HepG2 (cell line): ENCODE results near the gene TUBA8. TPM values are rescaled to one million over a fixed set of nuclear protein-coding genes. Genes with fewer than 3 reads are reported as not detected.

Experiments
- AGO2 ChIP-seq: fragments of 200-400 bp; formaldehyde crosslinking; optimal IDR thresholded peaks from 2 replicates; pipeline ENCODE3; 2017; ENCODE audit warnings: mild to moderate bottlenecking, low read depth, low read length, moderate library complexity
- ATAD3A ChIP-seq: sonication (generic); formaldehyde crosslinking; IDR thresholded peaks from 2 replicates; pipeline ENCODE4 v1.4.0; 2020; ENCODE audit warnings: missing genetic modification reagents
- ATRX ChIP-seq: sonication (generic); formaldehyde crosslinking; IDR thresholded peaks from 2 replicates; pipeline ENCODE4 v1.4.0; 2020; ENCODE audit warnings: missing genetic modification reagents, borderline replicate concordance
- CCAR2 ChIP-seq: fragments of 200-400 bp; formaldehyde crosslinking; optimal IDR thresholded peaks from 2 replicates; pipeline ENCODE3; 2018; ENCODE audit warnings: low read depth, mild to moderate bottlenecking, low read length, moderate library complexity
- CERS6 ChIP-seq: sonication (generic); formaldehyde crosslinking; IDR thresholded peaks from 2 replicates; pipeline ENCODE4 v1.5.0; 2020; ENCODE audit warnings: missing genetic modification reagents
- DNMT3B ChIP-seq: conservative IDR thresholded peaks from 2 replicates; pipeline ENCODE4 v1.6.1; 2016; ENCODE audit warnings: missing biosample characterization, control low read depth
- EED ChIP-seq: sonication (generic); formaldehyde crosslinking; IDR thresholded peaks from 2 replicates; pipeline ENCODE4 v1.5.0; 2020; ENCODE audit warnings: mild to moderate bottlenecking, missing genetic modification reagents
- ERF ChIP-seq: IDR thresholded peaks from 2 replicates; pipeline ENCODE4 v1.6.1; 2018; ENCODE audit warnings: missing biosample characterization, missing genetic modification reagents
- HNRNPL ChIP-seq: fragments of 200-400 bp; formaldehyde crosslinking; IDR thresholded peaks from 2 replicates; pipeline ENCODE4 v1.6.1; 2017; ENCODE audit warnings: mild to moderate bottlenecking, low read depth, low read length
- HOXA3 ChIP-seq: sonication (generic); formaldehyde crosslinking; IDR thresholded peaks from 2 replicates; pipeline ENCODE4 v1.5.0; 2020; ENCODE audit warnings: missing genetic modification reagents
- ISL2 ChIP-seq: sonication (generic); formaldehyde crosslinking; IDR thresholded peaks from 2 replicates; pipeline ENCODE4 v1.5.0; 2020; ENCODE audit warnings: missing genetic modification reagents
- KDM1A ChIP-seq: IDR thresholded peaks from 2 replicates; pipeline ENCODE4 v1.6.1; 2016; ENCODE audit warnings: missing compliant biosample characterization
- MAFG ChIP-seq: sonication (generic); formaldehyde crosslinking; IDR thresholded peaks from 2 replicates; pipeline ENCODE4 v1.5.1; 2020; ENCODE audit warnings: mild to moderate bottlenecking, missing genetic modification reagents
- MTF1 ChIP-seq: sonication (generic); formaldehyde crosslinking; IDR thresholded peaks from 2 replicates; pipeline ENCODE4 v1.5.0; 2020; ENCODE audit warnings: missing genetic modification reagents
- NR2C2 ChIP-seq: sonication (generic); formaldehyde crosslinking; IDR thresholded peaks from 2 replicates; pipeline ENCODE4 v1.4.0; 2020; ENCODE audit warnings: missing genetic modification reagents, mild to moderate bottlenecking, moderate library complexity, borderline replicate concordance
- SUZ12 ChIP-seq: fragments of 150-350 bp; IDR thresholded peaks from 2 replicates; pipeline ENCODE4 v1.6.1; 2014; ENCODE audit warnings: low read depth, low read length
- ZNF276 ChIP-seq: sonication (generic); formaldehyde crosslinking; IDR thresholded peaks from 2 replicates; pipeline ENCODE4 v1.4.0; 2020; ENCODE audit warnings: mild to moderate bottlenecking, low read depth, missing genetic modification reagents
- ZNF350 ChIP-seq: sonication (generic); formaldehyde crosslinking; IDR thresholded peaks from 2 replicates; pipeline ENCODE4 v1.4.0; 2020; ENCODE audit warnings: mild to moderate bottlenecking, low read depth, missing genetic modification reagents, borderline replicate concordance
- ZSCAN12 ChIP-seq: sonication (generic); formaldehyde crosslinking; IDR thresholded peaks from 2 replicates; pipeline ENCODE4 v1.9.0; 2021; ENCODE audit warnings: mild to moderate bottlenecking, missing genetic modification reagents
- ZZZ3 ChIP-seq: sonication (generic); formaldehyde crosslinking; IDR thresholded peaks from 2 replicates; pipeline ENCODE4 v1.4.0; 2020; ENCODE audit warnings: missing genetic modification reagents, mild to moderate bottlenecking, borderline replicate concordance
- polyA plus RNA-seq, 8 experiments: library from polyadenylated mRNA; depleted of rRNA in 3 of 8; stranded (reverse) in 7 of 8; unstranded in 1 of 8; fragments of >200 nt; fragmentation: Illumina TruSeq in 4 of 8; extraction: Trizol in 4 of 8; gene quantifications; 2 replicates each; pipeline versions ENCODE4 v1.2.1 to v1.2.3, GENCODE V29; 2011 to 2016; ENCODE audit warnings: low read depth in 4 of 8, missing spikeins in 1 of 8, mixed read lengths in 1 of 8; ENCODE audit not compliant: insufficient read depth in 1 of 8
- total RNA-seq, 5 experiments: library from RNA; depleted of rRNA; stranded (reverse); fragments of >200 nt; fragmentation: Illumina TruSeq; extraction: Trizol; gene quantifications; 2 replicates each; pipeline ENCODE4 v1.2.3, GENCODE V29; 2016; ENCODE audit warnings: low read depth in 1 of 5
- TF ChIP-seq, protein P1 (sequence below): sonication (generic); formaldehyde crosslinking; IDR thresholded peaks from 2 replicates; pipeline ENCODE4 v1.4.0; 2020; ENCODE audit warnings: missing genetic modification reagents, borderline replicate concordance
- TF ChIP-seq, protein P2 (sequence below): fragments of 450-650 bp; IDR thresholded peaks from 2 replicates; pipeline ENCODE4 v1.6.1; 2017

Gene TUBA8
- total and polyA plus RNA-seq, 2 of the 13 experiments (the other 11 are each of a cell fraction or from before 2014, with no cell fraction given), result 0.35 to 0.69 TPM

GRCh38 chr22:18110194-18110953 is at the start of gene TUBA8 (continued):
- TF ChIP-seq CCAR2 (no peak), KDM1A (CRISPR knock-in tag) (no peak), SUZ12 (no peak), CERS6 (CRISPR knock-in tag) (no peak), HNRNPL (peak; percentile 80), ZZZ3 (CRISPR knock-in tag) (no peak), MAFG (no peak), DNMT3B (CRISPR knock-in tag) (no peak), MTF1 (CRISPR knock-in tag) (no peak), ATAD3A (CRISPR knock-in tag) (no peak), NR2C2 (0 out of 2 replicates have a peak, but pooled peaks have one; percentile 13), ZNF276 (no peak), ZSCAN12 (CRISPR knock-in tag) (no peak), ERF (CRISPR knock-in tag) (no peak), ISL2 (CRISPR knock-in tag) (no peak), ATRX (CRISPR knock-in tag) (no peak), HOXA3 (0 out of 2 replicates have a peak, but pooled peaks have one; percentile 42), ZNF350 (CRISPR knock-in tag) (0 out of 2 replicates have a peak, but pooled peaks have one; percentile 36), EED (CRISPR knock-in tag) (peak; percentile 89), AGO2 (no peak)
- TF ChIP-seq, protein P1, sequence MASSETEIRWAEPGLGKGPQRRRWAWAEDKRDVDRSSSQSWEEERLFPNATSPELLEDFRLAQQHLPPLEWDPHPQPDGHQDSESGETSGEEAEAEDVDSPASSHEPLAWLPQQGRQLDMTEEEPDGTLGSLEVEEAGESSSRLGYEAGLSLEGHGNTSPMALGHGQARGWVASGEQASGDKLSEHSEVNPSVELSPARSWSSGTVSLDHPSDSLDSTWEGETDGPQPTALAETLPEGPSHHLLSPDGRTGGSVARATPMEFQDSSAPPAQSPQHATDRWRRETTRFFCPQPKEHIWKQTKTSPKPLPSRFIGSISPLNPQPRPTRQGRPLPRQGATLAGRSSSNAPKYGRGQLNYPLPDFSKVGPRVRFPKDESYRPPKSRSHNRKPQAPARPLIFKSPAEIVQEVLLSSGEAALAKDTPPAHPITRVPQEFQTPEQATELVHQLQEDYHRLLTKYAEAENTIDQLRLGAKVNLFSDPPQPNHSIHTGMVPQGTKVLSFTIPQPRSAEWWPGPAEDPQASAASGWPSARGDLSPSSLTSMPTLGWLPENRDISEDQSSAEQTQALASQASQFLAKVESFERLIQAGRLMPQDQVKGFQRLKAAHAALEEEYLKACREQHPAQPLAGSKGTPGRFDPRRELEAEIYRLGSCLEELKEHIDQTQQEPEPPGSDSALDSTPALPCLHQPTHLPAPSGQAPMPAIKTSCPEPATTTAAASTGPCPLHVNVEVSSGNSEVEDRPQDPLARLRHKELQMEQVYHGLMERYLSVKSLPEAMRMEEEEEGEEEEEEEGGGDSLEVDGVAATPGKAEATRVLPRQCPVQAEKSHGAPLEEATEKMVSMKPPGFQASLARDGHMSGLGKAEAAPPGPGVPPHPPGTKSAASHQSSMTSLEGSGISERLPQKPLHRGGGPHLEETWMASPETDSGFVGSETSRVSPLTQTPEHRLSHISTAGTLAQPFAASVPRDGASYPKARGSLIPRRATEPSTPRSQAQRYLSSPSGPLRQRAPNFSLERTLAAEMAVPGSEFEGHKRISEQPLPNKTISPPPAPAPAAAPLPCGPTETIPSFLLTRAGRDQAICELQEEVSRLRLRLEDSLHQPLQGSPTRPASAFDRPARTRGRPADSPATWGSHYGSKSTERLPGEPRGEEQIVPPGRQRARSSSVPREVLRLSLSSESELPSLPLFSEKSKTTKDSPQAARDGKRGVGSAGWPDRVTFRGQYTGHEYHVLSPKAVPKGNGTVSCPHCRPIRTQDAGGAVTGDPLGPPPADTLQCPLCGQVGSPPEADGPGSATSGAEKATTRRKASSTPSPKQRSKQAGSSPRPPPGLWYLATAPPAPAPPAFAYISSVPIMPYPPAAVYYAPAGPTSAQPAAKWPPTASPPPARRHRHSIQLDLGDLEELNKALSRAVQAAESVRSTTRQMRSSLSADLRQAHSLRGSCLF (CRISPR knock-in tag), result no peak
- TF ChIP-seq, protein P2, sequence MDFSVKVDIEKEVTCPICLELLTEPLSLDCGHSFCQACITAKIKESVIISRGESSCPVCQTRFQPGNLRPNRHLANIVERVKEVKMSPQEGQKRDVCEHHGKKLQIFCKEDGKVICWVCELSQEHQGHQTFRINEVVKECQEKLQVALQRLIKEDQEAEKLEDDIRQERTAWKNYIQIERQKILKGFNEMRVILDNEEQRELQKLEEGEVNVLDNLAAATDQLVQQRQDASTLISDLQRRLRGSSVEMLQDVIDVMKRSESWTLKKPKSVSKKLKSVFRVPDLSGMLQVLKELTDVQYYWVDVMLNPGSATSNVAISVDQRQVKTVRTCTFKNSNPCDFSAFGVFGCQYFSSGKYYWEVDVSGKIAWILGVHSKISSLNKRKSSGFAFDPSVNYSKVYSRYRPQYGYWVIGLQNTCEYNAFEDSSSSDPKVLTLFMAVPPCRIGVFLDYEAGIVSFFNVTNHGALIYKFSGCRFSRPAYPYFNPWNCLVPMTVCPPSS, result no peak
